ENCODE measurements around the gene TGM5.

GRCh38 chr15:43285609-43286037 lies 18.9 kb upstream of the TGM5 start:
- TF ChIP-seq CTCF (conservative IDR thresholded peaks at IDR 0.05) (peak; percentile 88), ZFX (IDR thresholded peaks at IDR 0.05) (no peak)
